Lower leg skin (tissue), 3 donors: ENCODE measurements around the gene RTTN.

Experiments
- CTCF ChIP-seq, 3 donors: fragments of 450-650 bp; IDR thresholded peaks; one replicate each; pipeline ENCODE4 v1.5.1; 2016; ENCODE audit warnings: antibody characterized with exemption in 3 of 3, mild to moderate bottlenecking in 3 of 3, moderate library complexity in 2 of 3
- POLR2A ChIP-seq, 2 donors: fragments of 450-650 bp; IDR thresholded peaks; one replicate each; pipeline ENCODE4 v1.6.1; 2016 to 2017; ENCODE audit warnings: antibody characterized with exemption in 2 of 2, mild to moderate bottlenecking in 1 of 2, moderate library complexity in 1 of 2

DNA sequence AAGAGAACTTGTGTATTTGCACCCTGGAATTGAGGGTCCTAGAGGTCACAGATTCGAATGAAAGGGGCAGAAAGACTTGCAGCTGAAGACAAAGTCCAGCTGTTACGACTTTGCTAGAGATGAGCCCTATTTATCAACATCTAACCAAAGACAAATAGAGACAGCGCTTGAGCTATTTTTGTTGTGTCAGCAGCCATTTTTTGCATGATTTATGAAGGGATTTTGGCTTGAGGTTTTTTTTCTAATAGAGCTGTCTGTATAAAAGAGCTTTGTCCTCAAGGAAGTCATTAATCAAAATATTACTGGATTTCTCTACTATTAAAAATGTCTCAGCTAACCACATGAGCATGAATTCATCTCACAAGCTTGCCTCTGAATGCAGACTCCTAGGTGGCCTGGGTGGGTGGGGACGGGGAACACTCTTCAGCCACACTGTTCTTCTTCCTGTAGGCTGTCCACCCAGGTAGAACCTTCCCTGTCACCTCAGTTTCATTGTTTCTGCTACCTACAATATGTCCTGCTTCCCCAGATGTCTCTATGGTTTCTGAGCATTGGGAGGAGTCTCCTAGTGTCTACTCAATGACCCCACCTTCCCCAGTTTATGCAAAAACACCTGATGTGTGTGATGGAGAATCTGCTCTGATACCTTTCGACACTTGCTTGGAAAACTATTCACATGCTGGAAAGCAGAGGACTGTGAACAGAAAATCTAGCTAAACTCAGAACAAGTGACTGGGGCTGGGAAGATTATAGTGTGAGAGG is 250.6 kb downstream of the RTTN start:
- TF ChIP-seq CTCF (IDR thresholded peaks at IDR 0.05) (no peak), POLR2A (IDR thresholded peaks at IDR 0.05) (no peak)
